IPS-18c (cell line): ENCODE data around the gene ELMOD3.
"Not testable (repeated sequence)": the region's sequence is repeated elsewhere in the genome, so short reads cannot be mapped to it uniquely, and the experiment has no call there.

ENCODE experiments used
- H3K4me3 ChIP-seq: 2 replicates; pipeline ENCODE4 v1.7.0; 2013; ENCODE audit warnings: low read depth, mild to moderate bottlenecking, low read length, moderate library complexity; ENCODE audit not compliant: insufficient read depth
- H3K9me3 ChIP-seq: one replicate; pipeline ENCODE4 v1.6.1; 2013; ENCODE audit warnings: mild to moderate bottlenecking, low read length, moderate library complexity; ENCODE audit not compliant: control insufficient read depth, insufficient read depth

ELMOD3 gene

DNA sequence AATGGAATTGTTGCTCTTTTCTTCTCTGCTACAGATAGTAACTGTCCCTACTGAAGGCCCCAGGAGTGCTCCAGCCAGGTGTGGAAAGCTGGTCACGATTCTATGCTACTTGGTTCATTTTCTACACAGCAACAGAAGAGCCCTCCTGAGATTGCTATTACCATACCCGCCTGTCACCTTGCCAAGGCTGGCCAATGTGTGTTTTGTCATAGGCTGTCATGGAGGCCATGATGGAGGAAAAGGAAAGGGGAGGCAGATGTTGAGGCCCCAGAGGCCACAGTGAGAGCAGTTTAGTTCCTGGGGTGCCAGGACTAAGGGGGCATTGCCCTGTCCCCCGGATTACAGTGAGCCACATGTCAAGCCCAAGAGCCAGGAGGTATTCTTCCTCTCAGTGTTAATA lies 952 bp downstream of the ELMOD3 start:
- Histone ChIP-seq H3K4me3 (no peak overlapping the region; the same call in 1 of the 2 replicates), H3K9me3 (no peaks in the 10 kb centered on the region)

DNA sequence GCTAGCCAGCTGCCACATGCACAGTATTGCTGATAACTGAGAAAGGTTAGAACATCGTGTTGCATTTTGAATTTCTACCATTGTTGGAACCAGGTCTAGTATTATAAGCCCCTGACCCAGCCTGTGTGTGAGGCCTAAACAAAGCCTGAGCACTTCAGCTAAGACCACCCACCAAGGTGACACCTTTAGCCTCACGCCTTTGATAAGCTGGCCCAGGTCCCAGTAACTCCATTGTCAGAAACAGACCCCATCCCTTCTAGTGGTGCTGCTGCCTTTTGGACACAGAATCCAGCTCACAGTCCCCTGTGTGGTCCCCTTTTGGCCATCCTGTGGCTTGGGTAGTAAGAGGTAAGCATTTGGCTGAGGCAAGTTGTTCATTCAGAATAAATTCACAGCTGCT lies 1.6 kb downstream of the ELMOD3 start:
- Histone ChIP-seq H3K4me3 (no peak overlapping the region), H3K9me3 (no peaks in the 10 kb centered on the region)

DNA sequence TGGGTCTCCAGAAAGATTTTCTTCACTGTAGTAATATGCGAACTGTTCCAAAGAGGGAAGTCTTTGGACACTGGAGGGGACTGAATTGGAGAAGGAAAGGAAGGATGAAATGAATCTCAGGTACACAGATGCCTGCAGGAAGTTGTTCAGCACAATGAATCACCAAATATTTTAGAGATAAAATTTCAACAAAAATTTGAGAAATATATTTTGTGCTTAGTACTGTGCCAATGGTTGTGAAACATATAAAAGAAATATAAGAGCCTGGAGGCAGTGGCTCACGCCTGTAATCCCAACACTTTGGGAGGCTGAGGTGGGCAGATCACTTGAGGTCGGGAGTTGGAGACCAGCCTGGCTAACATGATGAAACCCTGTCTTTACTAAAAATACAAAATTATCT lies 3.2 kb downstream of the ELMOD3 start:
- Histone ChIP-seq H3K9me3 (no peaks in the 10 kb centered on the region), H3K4me3 (no peak overlapping the region)

DNA sequence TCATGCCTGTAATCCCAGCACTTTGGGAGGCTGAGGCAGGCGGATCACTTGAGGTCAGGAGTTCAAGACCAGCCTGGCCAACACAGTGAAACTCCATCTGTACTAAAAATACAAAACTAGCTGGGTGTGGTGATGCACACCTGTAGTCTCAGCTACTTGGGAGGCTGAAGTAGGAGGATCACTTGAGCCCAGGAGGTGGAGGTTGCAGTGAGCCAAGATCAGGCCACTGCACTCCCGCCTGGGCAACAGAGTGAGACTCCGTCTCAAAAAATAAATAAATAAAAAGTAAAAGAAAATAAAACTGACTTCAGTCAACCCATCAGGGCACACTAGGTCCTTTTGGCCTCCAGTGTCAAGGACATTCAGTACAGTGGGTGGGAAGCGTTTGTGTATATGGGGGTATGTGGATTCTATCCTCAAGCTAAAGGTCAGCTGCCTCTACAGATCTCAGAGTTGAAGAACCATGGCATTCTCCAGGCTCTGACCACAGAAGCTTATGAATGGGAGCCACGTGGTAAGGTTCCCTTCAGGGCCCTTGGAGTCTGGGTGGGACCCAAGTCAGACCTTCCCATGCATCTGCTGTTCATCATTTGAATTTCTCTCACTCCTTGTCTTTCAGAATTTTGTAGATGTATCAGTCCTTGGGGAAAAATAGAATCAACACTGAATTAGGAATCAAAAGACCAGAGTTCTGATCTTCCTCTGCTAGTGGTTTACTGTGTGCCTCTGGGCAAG lies 8.3 kb downstream of the ELMOD3 start:
- not testable (repeated sequence) for H3K9me3 ChIP-seq, H3K4me3 ChIP-seq

DNA sequence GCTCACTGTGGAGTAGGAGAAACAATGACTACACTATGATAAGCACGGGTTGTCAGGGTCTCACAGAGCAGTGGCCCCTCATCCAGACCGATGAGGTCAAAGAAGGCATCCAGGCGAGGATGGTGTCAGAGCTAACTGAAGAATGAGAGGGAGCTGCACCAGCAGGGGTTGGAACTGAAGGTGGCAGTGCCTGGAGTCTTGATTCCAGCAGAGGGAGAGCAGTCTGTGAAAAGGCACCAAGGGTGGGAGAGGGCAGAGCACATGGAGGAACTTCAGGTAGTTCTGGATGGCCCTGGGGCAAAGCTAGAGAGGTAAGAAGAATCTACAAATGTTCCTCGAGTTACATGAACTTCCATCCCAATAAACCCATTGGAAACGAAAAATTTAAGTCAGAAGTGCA lies 12.6 kb downstream of the ELMOD3 start:
- Histone ChIP-seq H3K9me3 (no peaks in the 10 kb centered on the region), H3K4me3 (no peak overlapping the region)

DNA sequence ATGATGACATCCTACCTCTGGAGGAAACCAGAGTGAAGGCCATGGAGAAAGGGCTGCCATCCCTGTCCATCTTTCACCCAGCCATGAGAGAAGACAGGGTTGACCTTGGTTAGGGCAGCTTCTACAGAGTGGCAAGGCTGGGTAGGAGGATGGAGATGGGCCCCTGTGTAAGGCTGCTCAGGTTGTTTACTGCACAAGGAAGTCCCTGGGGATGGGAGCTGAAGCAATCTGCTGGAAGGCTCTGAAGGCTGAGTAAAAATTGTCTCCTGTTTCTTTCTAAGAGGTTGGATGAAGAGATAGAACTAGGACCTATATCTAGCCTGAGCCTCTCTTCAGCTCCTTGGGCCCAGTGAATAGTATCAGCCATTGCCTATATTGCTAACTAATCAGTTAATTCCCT lies 14.4 kb downstream of the ELMOD3 start:
- no peak overlapping the region for H3K4me3 ChIP-seq
- no peaks in the 10 kb centered on the region for H3K9me3 ChIP-seq

DNA sequence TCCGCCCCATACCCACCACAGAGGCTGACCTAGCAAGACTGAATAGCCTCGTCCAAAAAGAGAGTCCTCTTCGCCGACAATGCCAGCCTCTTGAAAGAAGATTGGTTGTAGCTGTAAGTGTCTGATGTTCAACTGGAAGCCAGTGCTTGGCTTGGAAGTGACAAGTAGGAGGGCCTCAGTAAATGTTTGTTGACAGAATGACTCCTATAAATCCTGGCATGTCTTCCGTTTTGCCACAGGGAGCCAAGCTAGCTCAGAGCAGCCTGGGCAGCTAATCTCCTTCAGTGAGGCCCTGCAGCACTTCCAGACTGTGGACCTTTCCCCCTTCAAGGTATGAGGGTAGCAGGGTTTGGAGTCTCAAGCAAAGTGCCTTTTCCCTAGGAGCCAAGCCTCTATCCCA lies 14.9 kb downstream of the ELMOD3 start:
- H3K9me3 ChIP-seq, result no peaks in the 10 kb centered on the region
- no peak overlapping the region for H3K4me3 ChIP-seq

DNA sequence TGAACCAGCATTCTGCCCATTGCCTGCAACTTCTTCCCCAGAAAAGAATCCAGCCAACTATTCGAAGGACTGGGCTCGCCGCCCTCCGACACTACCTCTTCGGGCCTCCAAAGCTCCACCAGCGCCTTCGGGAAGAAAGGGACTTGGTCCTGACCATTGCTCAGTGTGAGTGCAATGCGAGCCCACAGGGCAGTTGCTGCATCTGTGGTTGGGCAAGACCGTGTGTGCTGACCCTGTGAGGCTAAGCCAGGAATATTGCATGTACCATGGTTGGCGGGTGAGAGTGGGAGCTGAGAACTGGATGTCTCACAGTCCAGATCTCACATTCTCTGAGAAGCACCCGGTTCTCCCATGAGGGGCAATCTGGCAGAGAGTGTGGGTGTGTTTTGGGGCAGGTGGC lies 16.5 kb downstream of the ELMOD3 start:
- Histone ChIP-seq H3K9me3 (no peaks in the 10 kb centered on the region), H3K4me3 (no peak overlapping the region)

DNA sequence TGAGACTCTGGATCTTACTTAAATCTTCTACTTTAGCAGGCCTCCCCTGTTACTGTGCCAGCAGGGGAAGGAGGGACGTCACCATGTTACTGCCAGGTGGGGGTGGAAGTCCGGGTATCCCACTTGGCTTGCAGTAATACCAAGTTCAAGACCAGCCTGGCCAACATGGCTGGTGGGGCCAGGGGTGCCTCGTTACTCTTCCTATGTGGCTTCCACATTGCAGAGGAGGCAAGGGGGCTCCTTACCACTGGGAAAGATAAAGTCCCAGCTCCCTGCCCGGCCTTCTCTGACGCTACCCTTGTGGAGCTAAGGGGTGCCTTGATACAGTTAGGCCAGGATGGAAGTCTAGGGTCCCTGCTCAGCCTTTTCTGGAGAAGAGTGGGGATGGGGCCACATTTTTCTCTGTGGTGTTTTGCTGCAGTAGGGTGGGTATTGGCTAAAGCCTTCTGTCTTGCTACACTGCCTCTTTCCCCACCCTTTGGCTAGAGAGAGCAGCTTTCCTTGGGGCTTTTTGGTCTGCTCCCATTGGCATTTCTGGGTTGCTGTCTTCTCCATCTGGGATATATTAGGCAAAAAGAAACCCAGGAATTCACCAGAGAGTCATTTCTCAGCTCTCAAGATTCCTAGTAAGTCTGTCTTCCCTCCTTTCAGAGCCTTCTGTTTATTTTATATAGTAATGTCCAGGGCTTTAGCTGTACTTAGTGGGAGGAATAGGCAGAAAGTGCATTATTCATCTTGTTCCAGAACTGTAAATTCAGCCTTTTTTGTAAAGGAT lies 21.9 kb downstream of the ELMOD3 start:
- Histone ChIP-seq H3K4me3 (no peak overlapping the region), H3K9me3 (peaks cover 4% of the 10 kb centered on the region)

DNA sequence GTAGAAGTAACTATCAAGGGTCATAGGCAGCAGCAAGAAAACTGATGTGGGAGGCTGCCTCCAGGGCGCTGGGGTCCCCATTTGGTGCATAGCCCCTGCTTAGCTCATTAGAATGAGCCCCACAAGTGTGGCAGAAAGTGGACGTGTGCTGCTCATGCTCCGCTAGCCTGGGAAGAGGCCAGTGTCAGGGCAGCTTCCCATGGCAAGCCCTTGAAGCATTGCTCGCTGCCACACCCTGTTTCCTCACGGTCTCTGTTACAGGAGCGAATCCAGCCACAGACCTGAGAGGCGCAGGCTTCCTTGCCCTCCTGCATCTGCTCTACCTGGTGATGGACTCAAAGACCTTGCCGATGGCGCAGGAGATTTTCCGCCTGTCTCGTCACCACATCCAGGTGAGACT lies 22.5 kb downstream of the ELMOD3 start:
- Histone ChIP-seq H3K4me3 (no peak overlapping the region), H3K9me3 (peaks cover 4% of the 10 kb centered on the region)

DNA sequence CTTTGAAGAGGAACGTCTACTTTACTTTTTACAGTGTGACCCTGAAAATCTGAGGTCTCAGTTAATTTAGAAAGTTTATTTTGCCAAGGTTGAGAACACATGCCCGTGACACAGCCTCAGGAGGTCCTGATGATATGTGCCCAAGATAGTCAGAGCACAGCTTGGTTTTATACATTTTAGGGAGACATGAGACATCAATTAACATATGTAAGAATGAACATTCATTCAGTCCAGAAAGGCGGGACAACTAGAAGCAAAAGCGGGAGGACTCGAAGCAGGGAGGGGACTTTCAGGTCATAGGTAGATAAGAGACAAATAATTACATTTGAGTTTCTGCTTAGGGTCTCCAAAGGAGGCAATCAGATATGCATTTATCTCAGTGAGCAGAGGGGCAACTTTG lies 23.7 kb downstream of the ELMOD3 start:
- peaks cover 4% of the 10 kb centered on the region for H3K9me3 ChIP-seq
- no peak overlapping the region for H3K4me3 ChIP-seq

DNA sequence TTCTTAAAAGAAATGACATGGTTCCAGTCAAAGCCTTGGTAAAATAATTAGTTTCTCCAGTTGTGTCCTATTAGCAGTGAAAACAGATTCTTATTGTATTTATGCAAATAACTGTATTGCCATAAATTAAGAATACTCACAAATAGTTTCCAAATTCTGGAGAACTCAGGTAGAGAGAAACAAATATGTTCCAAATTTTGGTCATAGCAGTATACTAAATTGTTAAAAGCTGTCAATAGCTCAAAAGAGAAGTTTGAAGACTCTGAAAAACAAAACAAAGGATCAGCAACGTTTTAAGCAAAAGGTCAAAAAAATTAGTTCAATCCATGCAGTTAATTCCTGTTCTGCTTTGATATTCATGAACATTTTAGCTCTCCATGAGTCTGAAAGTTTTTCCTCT lies 25.5 kb downstream of the ELMOD3 start:
- Histone ChIP-seq H3K9me3 (peaks cover 4% of the 10 kb centered on the region), H3K4me3 (no peak overlapping the region)

DNA sequence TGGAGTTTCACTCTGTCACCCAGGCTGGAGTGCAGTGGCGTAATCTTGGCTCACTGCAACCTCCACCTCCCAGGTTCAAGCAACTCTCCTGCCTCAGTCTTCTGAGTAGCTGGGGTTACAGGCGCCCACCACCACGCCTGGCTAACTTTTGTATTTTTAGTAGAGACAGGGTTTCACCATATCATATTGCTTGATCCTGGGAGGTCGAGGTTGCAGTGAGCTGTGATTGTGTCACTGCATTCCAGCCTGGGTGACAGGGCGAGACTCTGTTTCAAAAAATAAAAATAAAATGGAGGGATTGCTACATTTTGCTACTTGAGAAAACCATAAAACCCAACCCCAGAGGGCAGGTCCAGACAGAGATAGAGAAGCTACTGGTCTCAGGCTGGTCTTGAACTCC lies 28.6 kb downstream of the ELMOD3 start:
- not testable (repeated sequence) for H3K4me3 ChIP-seq, H3K9me3 ChIP-seq

DNA sequence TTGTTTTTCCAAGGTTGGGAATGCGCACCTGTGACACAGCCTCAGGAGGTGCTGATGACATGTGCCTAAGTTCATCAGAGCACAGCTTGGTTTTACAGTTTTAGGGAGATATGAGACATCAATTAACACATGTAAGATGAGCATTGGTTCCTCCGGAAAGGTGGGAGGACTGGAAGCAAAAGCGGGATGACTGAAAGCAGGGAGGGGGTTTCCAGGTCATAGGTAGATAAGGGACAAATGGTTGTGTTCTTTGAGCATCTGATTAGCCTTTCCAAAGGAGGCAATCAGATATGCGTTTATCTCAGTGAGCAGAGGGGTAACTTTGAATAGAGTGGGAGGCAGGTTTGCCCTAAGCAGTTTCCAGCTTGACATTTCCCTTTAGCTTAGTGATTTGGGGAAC lies 29.3 kb downstream of the ELMOD3 start:
- H3K9me3 ChIP-seq, result peaks cover 4% of the 10 kb centered on the region
- H3K4me3 ChIP-seq, result no peak overlapping the region

DNA sequence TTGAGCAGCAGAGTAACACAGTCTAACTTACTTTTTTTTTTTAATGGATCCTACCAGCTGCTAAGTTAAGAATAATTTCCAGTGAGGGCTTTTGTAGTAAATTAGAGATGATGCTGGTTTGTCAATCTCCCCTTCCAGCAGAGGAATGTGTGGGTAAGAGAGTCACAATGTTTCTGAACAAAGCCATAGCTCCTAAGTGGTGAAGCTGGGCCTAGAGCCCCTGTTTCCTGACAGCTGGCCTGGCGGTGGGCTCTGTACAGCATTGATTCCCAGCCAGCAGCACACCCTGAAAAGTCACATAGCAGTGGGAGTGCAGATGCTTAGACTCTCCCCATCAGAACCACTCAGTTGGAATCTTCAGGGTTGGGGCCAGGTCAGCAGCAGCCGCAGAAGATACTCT lies 31.2 kb downstream of the ELMOD3 start:
- Histone ChIP-seq H3K9me3 (no peaks in the 10 kb centered on the region), H3K4me3 (no peak overlapping the region)

DNA sequence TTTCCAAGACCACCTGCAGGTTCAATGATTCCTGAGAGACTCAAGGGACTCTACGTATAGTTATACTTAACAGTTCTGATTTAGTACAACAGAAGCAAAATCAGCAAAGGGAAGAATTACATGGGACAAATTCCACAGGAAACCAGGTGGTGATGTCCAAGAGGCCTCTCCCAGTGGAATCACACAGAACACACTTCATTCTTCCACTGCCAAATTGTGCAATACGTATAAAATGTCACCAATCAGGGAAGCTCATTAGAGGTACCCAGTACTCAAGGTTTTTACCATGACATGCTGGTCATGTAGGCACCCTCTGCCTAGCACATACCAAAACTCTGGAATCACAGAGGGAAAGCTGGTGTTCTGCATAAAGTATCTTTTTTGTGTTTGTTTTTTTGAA lies 33.2 kb downstream of the ELMOD3 start:
- H3K9me3 ChIP-seq, result no peaks in the 10 kb centered on the region
- no peak overlapping the region for H3K4me3 ChIP-seq

DNA sequence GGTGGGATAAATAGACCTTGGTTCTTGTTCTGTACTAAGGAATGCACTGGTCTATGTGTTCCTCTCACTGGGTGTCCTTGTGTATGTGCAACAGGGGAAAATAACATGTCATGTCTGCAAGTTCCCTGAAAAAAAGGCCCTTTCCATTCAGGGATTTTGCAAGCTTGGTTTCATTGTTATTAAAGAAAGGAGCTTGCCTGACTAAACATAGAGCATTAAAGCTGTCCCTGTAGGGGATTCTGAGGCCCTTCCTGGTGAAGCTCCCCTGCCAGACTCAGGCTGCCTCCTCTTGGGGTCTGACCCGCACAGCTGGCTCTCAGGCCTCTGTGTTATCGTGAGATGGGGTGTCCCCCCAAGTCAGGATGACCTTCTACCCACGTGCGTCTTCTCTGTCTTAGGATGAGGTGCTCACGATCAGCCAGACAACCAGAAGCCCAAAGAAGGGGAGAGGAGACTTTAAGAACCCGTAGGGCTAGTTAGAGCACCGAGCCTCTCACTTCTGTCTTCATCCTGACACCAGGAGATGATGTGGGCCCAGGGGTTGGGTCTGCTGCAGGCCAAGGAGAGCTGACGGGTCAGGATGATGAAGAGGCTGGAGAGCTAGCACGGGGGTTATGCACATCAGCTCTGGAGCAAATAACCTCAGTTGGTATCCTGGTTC lies 34.4 kb downstream of the ELMOD3 start:
- no peaks in the 10 kb centered on the region for H3K9me3 ChIP-seq
- H3K4me3 ChIP-seq, result no peak overlapping the region

DNA sequence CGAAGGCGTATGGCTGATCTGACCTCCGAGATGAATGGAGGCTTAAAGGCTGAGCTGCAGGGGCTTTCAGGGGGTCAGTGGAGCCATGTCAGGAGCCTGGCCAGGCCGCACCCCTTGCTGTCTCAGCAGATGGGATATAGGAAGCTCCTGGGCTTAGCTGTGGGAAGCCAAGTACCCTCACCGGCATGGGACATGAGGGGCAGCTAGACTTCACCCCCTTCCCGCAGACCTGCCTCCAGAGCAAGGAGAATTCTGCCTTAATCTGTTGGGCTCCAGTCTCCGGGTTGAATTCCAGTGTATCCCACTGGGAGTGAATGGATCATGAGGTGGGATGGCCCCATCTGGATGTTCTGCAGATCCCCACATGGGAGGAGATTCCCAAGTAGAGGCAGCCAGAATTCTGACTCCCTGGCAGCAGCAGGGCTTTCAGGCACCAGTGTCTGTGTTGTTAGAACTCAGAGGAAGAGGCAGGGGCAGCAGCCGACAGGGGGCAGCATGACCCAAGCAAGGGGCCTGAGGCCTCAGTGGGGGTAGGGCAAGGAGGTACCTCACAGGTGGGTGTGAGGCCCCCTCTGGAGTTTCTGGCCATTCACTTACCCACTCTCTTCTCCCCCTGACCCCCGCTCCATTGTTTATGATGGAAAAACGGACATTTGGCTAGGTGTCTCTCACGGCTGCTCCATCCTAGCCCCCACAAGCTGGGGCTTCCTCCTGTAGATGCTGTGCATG lies 36.5 kb downstream of the ELMOD3 start:
- H3K4me3 ChIP-seq, result no peak overlapping the region

More for the DNA sequence above, 36.5 kb downstream of the ELMOD3 start:
- no peaks in the 10 kb centered on the region for H3K9me3 ChIP-seq
